Effector memory CD4-positive, alpha-beta T cell (primary cell): ENCODE measurements around the gene WNT1.
A peak's percentile ranks its signal among the peaks of the same experiment; 100 is the strongest.

Experiments
- DNase-seq, 3 donors: peaks; one replicate each; pipeline ENCODE4 v3.0.0-alpha.2; 2020
- H3K27ac ChIP-seq: 2 replicates; pipeline ENCODE4 v1.7.0; 2013; ENCODE audit warnings: mild to moderate bottlenecking, low read length, moderate library complexity; ENCODE audit not compliant: insufficient read depth, poor library complexity, severe bottlenecking
- H3K27me3 ChIP-seq: replicated peaks from 2 replicates; pipeline ENCODE4 v1.7.0; 2013; ENCODE audit warnings: mild to moderate bottlenecking, low read length; ENCODE audit not compliant: insufficient read depth, control insufficient read depth, poor library complexity, severe bottlenecking
- H3K36me3 ChIP-seq: 2 replicates; pipeline ENCODE4 v1.7.0; 2013; ENCODE audit warnings: mild to moderate bottlenecking, low read length, moderate library complexity; ENCODE audit not compliant: control insufficient read depth, insufficient read depth
- H3K4me1 ChIP-seq: 2 replicates; pipeline ENCODE4 v1.7.0; 2013; ENCODE audit warnings: low read length, mild to moderate bottlenecking; ENCODE audit not compliant: control insufficient read depth, insufficient read depth, poor library complexity, severe bottlenecking
- H3K4me3 ChIP-seq: 2 replicates; pipeline ENCODE4 v1.7.0; 2013; ENCODE audit warnings: low read length, low read depth, mild to moderate bottlenecking; ENCODE audit not compliant: insufficient read depth, poor library complexity, severe bottlenecking
- H3K9me3 ChIP-seq: 2 replicates; pipeline ENCODE4 v1.7.0; 2013; ENCODE audit warnings: mild to moderate bottlenecking, low read length, moderate library complexity; ENCODE audit not compliant: control insufficient read depth

WNT1 gene

GRCh38 chr12:49018261-49019119 lies 40.4 kb downstream of the WNT1 start, which contains the start of gene PRKAG1:
TSS of gene PRKAG1 (minus strand) at chr12:49018776. CDS start at chr12:49018740, 36 bp downstream.
- H3K27ac ChIP-seq: peak within 1 kb of the TSS; percentile 91
- H3K27me3 ChIP-seq: no peaks in the 10 kb centered on the region
- DNase-seq: peak; percentile 96 to 98 (median 96)
- peak within 1 kb of the TSS; percentile 73 for H3K4me3 ChIP-seq
- no peaks in the 10 kb centered on the region for H3K9me3 ChIP-seq
- H3K4me1 ChIP-seq: peaks cover 14% of the 10 kb centered on the region
- H3K36me3 ChIP-seq: peaks cover 18% of the 10 kb centered on the region

- no peak for DNase-seq
- no peaks in the 10 kb centered on the region for H3K9me3 ChIP-seq
- H3K36me3 ChIP-seq: peaks cover 24% of the 10 kb centered on the region
- peak overlapping the region; percentile 73 for H3K4me3 ChIP-seq
- H3K27ac ChIP-seq: peak overlapping the region; percentile 91
- peaks cover 14% of the 10 kb centered on the region for H3K4me1 ChIP-seq
- no peaks in the 10 kb centered on the region for H3K27me3 ChIP-seq
Observed at GRCh38 chr12:49019120-49019430, 41.0 kb downstream of the WNT1 start.

- peaks cover 30% of the 10 kb centered on the region for H3K36me3 ChIP-seq
- no peak overlapping the region for H3K4me3 ChIP-seq
- peaks cover 14% of the 10 kb centered on the region for H3K4me1 ChIP-seq
- H3K9me3 ChIP-seq: no peaks in the 10 kb centered on the region
- H3K27me3 ChIP-seq: no peaks in the 10 kb centered on the region
- DNase-seq: peak in 2 of 3 donors; percentile 12 to 17
- H3K27ac ChIP-seq: peak overlapping the region; percentile 91
Observed at GRCh38 chr12:49019443-49020324, 41.6 kb downstream of the WNT1 start.

- Histone ChIP-seq H3K9me3 (no peaks in the 10 kb centered on the region), H3K36me3 (peaks cover 37% of the 10 kb centered on the region), H3K27me3 (no peaks in the 10 kb centered on the region), H3K4me1 (peaks cover 14% of the 10 kb centered on the region), H3K27ac (peak overlapping the region; percentile 47), H3K4me3 (no peak overlapping the region)
- no peak for DNase-seq
Observed at GRCh38 chr12:49020441-49020840, 42.3 kb downstream of the WNT1 start.

- peaks cover 14% of the 10 kb centered on the region for H3K4me1 ChIP-seq
- no peak overlapping the region for H3K27ac ChIP-seq
- H3K36me3 ChIP-seq: peaks cover 47% of the 10 kb centered on the region
Observed at GRCh38 chr12:49021292-49021915, 43.3 kb downstream of the WNT1 start.

GRCh38 chr12:49022558-49023178 lies 44.5 kb downstream of the WNT1 start:
- no peaks in the 10 kb centered on the region for H3K27me3 ChIP-seq
- H3K27ac ChIP-seq: no peak overlapping the region
- no peak overlapping the region for H3K4me3 ChIP-seq
- DNase-seq: no peak
- peaks cover 59% of the 10 kb centered on the region for H3K36me3 ChIP-seq
- no peaks in the 10 kb centered on the region for H3K9me3 ChIP-seq
- H3K4me1 ChIP-seq: peaks cover 12% of the 10 kb centered on the region

More at GRCh38 chr12:49021292-49021915, 43.3 kb downstream of the WNT1 start:
- Histone ChIP-seq H3K27me3 (no peaks in the 10 kb centered on the region), H3K4me3 (no peak overlapping the region), H3K9me3 (no peaks in the 10 kb centered on the region)
- DNase-seq: no peak

GRCh38 chr12:49023812-49024211 lies 45.7 kb downstream of the WNT1 start:
- H3K4me3 ChIP-seq: no peak overlapping the region
- H3K9me3 ChIP-seq: no peaks in the 10 kb centered on the region
- H3K27me3 ChIP-seq: no peaks in the 10 kb centered on the region
- DNase-seq: no peak
- peaks cover 6% of the 10 kb centered on the region for H3K4me1 ChIP-seq
- no peak overlapping the region for H3K27ac ChIP-seq
- H3K36me3 ChIP-seq: peaks cover 70% of the 10 kb centered on the region

- no peaks in the 10 kb centered on the region for H3K27me3 ChIP-seq
- H3K9me3 ChIP-seq: no peaks in the 10 kb centered on the region
- no peak overlapping the region for H3K27ac ChIP-seq
- no peak overlapping the region for H3K4me3 ChIP-seq
- no peaks in the 10 kb centered on the region for H3K4me1 ChIP-seq
- DNase-seq: no peak
- peaks cover 74% of the 10 kb centered on the region for H3K36me3 ChIP-seq
Observed at GRCh38 chr12:49024543-49024942, 46.4 kb downstream of the WNT1 start.

- Histone ChIP-seq H3K4me1 (no peaks in the 10 kb centered on the region), H3K4me3 (no peak overlapping the region), H3K27ac (no peak overlapping the region), H3K9me3 (no peaks in the 10 kb centered on the region), H3K36me3 (peaks cover 74% of the 10 kb centered on the region), H3K27me3 (no peaks in the 10 kb centered on the region)
- DNase-seq: no peak
Observed at GRCh38 chr12:49025463-49025862, 47.3 kb downstream of the WNT1 start.
